Transverse colon (tissue), 4 donors: ENCODE measurements around the gene CRTAP. TPM values are rescaled to one million over a fixed set of nuclear protein-coding genes. Genes with fewer than 3 reads are reported as not detected.
"Not testable (repeated sequence)": the region's sequence is repeated elsewhere in the genome, so short reads cannot be mapped to it uniquely, and the experiment has no call there.

Source experiments
- DNase-seq: peaks from one replicate; pipeline ENCODE4 v3.0.0-alpha.2; 2019
- H3K27ac ChIP-seq, 4 donors: fragments of 200-600 bp; sonication (generic); 2 replicates each; pipeline ENCODE4 v1.5.1; 2016 to 2018; ENCODE audit warnings: inconsistent platforms in 4 of 4
- H3K27me3 ChIP-seq: fragments of 200-600 bp; sonication (generic); 2 replicates; pipeline ENCODE4 v1.5.1; 2017; ENCODE audit warnings: inconsistent platforms
- H3K36me3 ChIP-seq, 4 donors: fragments of 200-600 bp; sonication (generic); 2 replicates each; pipeline ENCODE4 v1.5.1; 2017 to 2019; ENCODE audit warnings: inconsistent platforms in 4 of 4
- H3K4me1 ChIP-seq, 4 donors: fragments of 200-600 bp; sonication (generic); 2 replicates each; pipeline ENCODE4 v1.5.1; 2017 to 2020; ENCODE audit warnings: inconsistent platforms in 4 of 4
- H3K4me3 ChIP-seq, 4 donors: fragments of 200-600 bp; sonication (generic); 1 replicate in 1 of 4; 2 replicates in 3 of 4; pipeline versions ENCODE4 v1.5.1 to v1.6.1; 2017 to 2019; ENCODE audit warnings: inconsistent platforms in 4 of 4
- H3K9me3 ChIP-seq, 2 donors: fragments of 200-600 bp; sonication (generic); 2 replicates each; pipeline ENCODE4 v1.5.1; 2017 to 2019; ENCODE audit warnings: inconsistent platforms in 2 of 2
- EP300 ChIP-seq: sonication (generic); formaldehyde crosslinking; IDR thresholded peaks from one replicate; pipeline ENCODE4 v1.6.1; 2017; ENCODE audit warnings: antibody characterized with exemption, low read depth
- POLR2A ChIP-seq: fragments of 450-650 bp; IDR thresholded peaks from one replicate; pipeline ENCODE4 v1.6.1; 2016; ENCODE audit warnings: antibody characterized with exemption, mild to moderate bottlenecking, moderate library complexity
- POLR2AphosphoS5 ChIP-seq, 3 donors: sonication (generic); formaldehyde crosslinking; IDR thresholded peaks; one replicate each; pipeline ENCODE4 v1.6.1; 2016; ENCODE audit warnings: antibody characterized with exemption in 3 of 3
- WGBS, 2 donors: methylation state at CpG; one replicate each; pipeline ENCODE4 v1.1.5; 2018; ENCODE audit warnings: low coverage in 1 of 2; 5-methylcytosine and 5-hydroxymethylcytosine counted together
- in situ Hi-C, 4 donors: fragments of 200-750 bp; cut with MboI; loops; one replicate each; pipeline versions ENCODE4 v1.15.0 to v1.15.1; 2017; ENCODE audit warnings: low sequenced_read_pairs in 3 of 4, low pct_ligation_motif_present in 1 of 4, low pct_unique_long_range_greater_than_20kb in 1 of 4
- intact Hi-C: fragments of 100-400 bp; cut with DNase I; formaldehyde crosslinking; loops from one replicate; pipeline ENCODE4 v1.15.1; 2023; ENCODE audit warnings: low total_unique reads
- total RNA-seq, 4 donors: library from RNA; depleted of rRNA; stranded (reverse); fragments of >200 nt; gene quantifications; one replicate each; pipeline ENCODE4 v1.1.0, GENCODE V29; 2016
- TF ChIP-seq, protein P1 (sequence below), 5 experiments: fragments of 200-600 bp in 3 of 5; fragments of 450-650 bp in 2 of 5; sonication (generic) in 3 of 5; IDR thresholded peaks; 1 replicate in 2 of 5; 2 replicates in 3 of 5; pipeline ENCODE4 v1.5.1; 2016 to 2017; ENCODE audit warnings: antibody characterized with exemption in 5 of 5, inconsistent platforms in 3 of 5, mild to moderate bottlenecking in 2 of 5, moderate library complexity in 1 of 5

The CRTAP gene
- total RNA-seq, 4 donors from 2014 or later, result 71.1 to 138 (median 88.8) TPM

DNA sequence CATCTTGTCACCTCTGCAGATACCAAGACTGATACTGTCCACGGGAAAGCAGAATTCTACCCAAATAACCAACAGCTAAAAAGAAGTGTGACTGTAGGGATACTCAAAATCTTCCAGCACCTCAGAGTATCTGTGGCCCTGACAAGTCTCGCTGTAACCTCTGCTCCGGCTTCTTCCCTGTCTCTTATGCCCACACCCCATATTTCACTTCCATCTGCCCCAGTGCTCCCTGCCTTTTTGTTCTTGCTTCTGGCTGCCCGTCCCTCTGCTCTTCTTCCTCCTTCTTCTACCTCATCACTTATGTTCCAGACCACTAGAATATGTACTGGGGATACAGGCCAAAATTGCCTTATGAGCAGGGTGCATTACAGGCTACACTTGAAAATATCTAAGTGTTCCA, 45.4 kb downstream of the CRTAP start:
- peaks cover 9% of the 10 kb centered on the region for H3K27me3 ChIP-seq
- TF ChIP-seq POLR2A, result no peak
- no peak for TF ChIP-seq EP300
- TF ChIP-seq POLR2AphosphoS5 (IDR thresholded peaks at IDR 0.05), result no peak
- H3K36me3 ChIP-seq, result no peaks in the 10 kb centered on the region
- H3K9me3 ChIP-seq, result no peaks in the 10 kb centered on the region
- H3K4me3 ChIP-seq, result no peak overlapping the region
- no peak for DNase-seq
- in situ Hi-C loops (no loop called here), intact Hi-C loops (no loop called here)
- no peak overlapping the region for H3K27ac ChIP-seq
- peaks cover 0 to 3% (median 0%) of the 10 kb centered on the region in 4 donors for H3K4me1 ChIP-seq
- WGBS, 2 donors, result 88% methylated on average over 4 of the region's 4 CpGs; no CpG with 5 or more reads in 1 of the 2 donors

DNA sequence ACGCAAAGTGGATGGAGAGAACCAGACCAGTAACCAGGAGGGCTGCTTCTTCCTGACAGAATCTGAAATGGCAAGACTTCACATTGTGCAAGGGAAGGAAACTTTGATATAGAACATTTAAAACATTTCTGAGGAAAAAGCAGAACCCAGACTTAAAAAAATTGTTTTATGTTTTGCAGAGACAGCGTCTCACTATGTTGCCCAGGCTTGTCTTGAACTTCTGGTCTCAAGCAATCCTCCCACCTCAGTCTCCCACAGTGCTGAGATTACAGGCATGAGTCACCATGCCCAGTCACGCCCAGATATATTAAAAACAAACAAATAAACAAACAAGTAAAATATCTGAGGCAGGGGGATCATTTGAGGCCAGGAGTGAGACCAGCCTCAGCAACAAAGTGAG, 46.2 kb downstream of the CRTAP start:
- Histone ChIP-seq H3K4me1 (peaks cover 0 to 3% (median 0%) of the 10 kb centered on the region in 4 donors), H3K27me3 (peaks cover 9% of the 10 kb centered on the region), H3K36me3 (no peaks in the 10 kb centered on the region), H3K9me3 (no peaks in the 10 kb centered on the region), H3K27ac (no peak overlapping the region), H3K4me3 (no peak overlapping the region)
- in situ Hi-C loops (no loop called here), intact Hi-C loops (no loop called here)
- TF ChIP-seq POLR2A, result no peak
- no peak for TF ChIP-seq POLR2AphosphoS5 (IDR thresholded peaks at IDR 0.05)
- WGBS, 2 donors, result 68 to 77% methylated on average over 3 of the region's 3 CpGs
- DNase-seq, result no peak

DNA sequence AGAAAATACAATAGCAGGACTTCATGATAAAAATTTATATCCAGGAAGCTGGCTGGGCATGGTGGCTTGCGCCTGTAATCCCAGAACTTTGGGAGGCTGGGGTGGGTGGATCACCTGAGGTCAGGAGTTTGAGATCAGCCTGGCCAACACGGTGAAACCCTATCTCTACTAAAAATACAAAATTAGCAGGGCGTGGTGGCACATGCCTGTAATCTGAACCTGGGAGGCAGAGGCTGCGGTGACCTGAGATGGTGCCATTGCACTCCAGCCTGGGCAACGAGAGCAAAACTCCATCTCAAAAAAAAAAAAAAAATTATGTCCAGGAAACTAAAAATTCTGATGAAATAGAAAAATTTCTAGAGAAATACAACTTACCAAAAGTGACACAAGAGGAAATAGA, 48.8 kb downstream of the CRTAP start:
- H3K36me3 ChIP-seq, H3K4me1 ChIP-seq, H3K27ac ChIP-seq, intact Hi-C loops, in situ Hi-C loops, H3K9me3 ChIP-seq, DNase-seq, H3K4me3 ChIP-seq, H3K27me3 ChIP-seq: not testable (repeated sequence)
- 64 to 80% methylated on average over 3 to 5 of the region's 5 CpGs for WGBS, 2 donors

DNA sequence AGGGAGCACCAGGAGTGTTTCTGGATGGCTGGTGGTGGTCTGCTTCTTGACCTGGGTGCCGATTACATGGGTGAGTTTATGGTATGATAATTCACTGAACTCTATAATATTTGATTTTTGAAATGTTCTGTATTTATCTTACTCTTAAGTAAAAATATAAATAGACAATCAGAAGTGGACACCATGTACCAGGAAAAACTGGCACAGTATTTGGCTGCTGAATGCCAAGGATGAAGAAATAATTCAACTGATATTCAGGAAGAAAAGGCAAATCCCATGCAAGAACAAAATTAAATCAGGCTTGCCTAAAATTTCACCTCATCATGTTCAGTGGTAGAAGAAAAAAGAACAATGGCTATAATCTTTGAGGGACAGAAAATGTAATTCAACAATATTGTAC, 51.6 kb downstream of the CRTAP start:
- no peaks in the 10 kb centered on the region for H3K9me3 ChIP-seq
- no peak for DNase-seq
- H3K4me3 ChIP-seq, result no peak overlapping the region
- H3K27ac ChIP-seq, result no peak overlapping the region
- peaks cover 9% of the 10 kb centered on the region for H3K27me3 ChIP-seq
- no peaks in the 10 kb centered on the region for H3K36me3 ChIP-seq
- 62 to 80% methylated on average over 1 of the region's 1 CpG for WGBS, 2 donors
- H3K4me1 ChIP-seq, result peaks cover 0 to 3% (median 0%) of the 10 kb centered on the region in 4 donors
- no peak for TF ChIP-seq POLR2AphosphoS5 (IDR thresholded peaks at IDR 0.05)
- TF ChIP-seq, protein P1, sequence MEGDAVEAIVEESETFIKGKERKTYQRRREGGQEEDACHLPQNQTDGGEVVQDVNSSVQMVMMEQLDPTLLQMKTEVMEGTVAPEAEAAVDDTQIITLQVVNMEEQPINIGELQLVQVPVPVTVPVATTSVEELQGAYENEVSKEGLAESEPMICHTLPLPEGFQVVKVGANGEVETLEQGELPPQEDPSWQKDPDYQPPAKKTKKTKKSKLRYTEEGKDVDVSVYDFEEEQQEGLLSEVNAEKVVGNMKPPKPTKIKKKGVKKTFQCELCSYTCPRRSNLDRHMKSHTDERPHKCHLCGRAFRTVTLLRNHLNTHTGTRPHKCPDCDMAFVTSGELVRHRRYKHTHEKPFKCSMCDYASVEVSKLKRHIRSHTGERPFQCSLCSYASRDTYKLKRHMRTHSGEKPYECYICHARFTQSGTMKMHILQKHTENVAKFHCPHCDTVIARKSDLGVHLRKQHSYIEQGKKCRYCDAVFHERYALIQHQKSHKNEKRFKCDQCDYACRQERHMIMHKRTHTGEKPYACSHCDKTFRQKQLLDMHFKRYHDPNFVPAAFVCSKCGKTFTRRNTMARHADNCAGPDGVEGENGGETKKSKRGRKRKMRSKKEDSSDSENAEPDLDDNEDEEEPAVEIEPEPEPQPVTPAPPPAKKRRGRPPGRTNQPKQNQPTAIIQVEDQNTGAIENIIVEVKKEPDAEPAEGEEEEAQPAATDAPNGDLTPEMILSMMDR (IDR thresholded peaks at IDR 0.05), result no peak
- TF ChIP-seq EP300, result no peak
- no peak for TF ChIP-seq POLR2A
- intact Hi-C loops (no loop called here), in situ Hi-C loops (no loop called here)

DNA sequence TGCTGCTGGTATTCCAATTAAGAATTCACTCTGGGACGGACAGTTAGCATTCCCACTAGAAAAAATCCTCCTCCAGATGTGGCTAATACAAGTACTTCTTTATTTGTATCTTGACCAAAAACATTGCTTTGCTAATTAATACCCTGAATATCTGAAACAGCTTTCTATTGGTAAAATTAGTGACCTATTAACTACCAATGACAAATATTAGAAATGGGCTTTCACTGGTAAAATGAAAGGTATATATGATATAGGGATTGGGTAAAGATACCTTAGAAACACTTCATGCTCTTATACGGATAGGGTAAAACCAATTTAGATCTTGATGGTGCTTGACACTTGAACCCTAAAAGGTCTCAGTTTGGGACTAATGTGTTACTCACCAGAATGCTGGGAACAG, 52.3 kb downstream of the CRTAP start:
- no peak for DNase-seq
- intact Hi-C loops (no loop called here), in situ Hi-C loops (no loop called here)
- Histone ChIP-seq H3K27ac (no peak overlapping the region), H3K27me3 (peaks cover 2% of the 10 kb centered on the region), H3K9me3 (no peaks in the 10 kb centered on the region), H3K4me1 (peaks cover 0 to 3% (median 0%) of the 10 kb centered on the region in 4 donors), H3K4me3 (no peak overlapping the region), H3K36me3 (no peaks in the 10 kb centered on the region)
- TF ChIP-seq EP300, result no peak
- no peak for TF ChIP-seq POLR2AphosphoS5 (IDR thresholded peaks at IDR 0.05)
- TF ChIP-seq, protein P1 (IDR thresholded peaks at IDR 0.05), result no peak
- TF ChIP-seq POLR2A, result no peak
- 58 to 88% methylated on average over 1 to 2 of the region's 2 CpGs for WGBS, 2 donors

DNA sequence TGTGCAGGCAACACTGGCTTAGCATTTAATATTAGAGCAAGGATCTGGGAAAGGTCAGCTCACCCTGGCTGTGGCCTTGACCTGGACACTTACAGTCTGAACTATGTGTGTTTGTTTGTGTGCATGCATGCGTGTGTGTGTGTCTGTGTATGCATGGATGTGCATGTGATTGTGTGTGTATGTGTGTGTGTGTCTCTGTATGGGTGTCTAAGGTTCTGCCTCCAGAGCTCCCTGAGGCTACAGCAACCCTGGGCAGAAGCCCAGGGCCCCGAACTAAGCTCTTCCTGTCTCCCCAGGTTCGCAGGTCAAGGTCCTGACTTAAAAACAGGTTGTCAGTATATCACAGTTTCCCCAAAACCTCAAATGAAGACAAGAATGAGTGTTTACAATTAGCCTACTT, 53.5 kb downstream of the CRTAP start:
- Histone ChIP-seq H3K27ac (no peak overlapping the region), H3K4me1 (peaks cover 0 to 3% (median 0%) of the 10 kb centered on the region in 4 donors), H3K27me3 (no peaks in the 10 kb centered on the region), H3K4me3 (no peak overlapping the region), H3K36me3 (no peaks in the 10 kb centered on the region), H3K9me3 (no peaks in the 10 kb centered on the region)
- TF ChIP-seq EP300, result no peak
- TF ChIP-seq, protein P1 (IDR thresholded peaks at IDR 0.05), result no peak
- no peak for TF ChIP-seq POLR2AphosphoS5 (IDR thresholded peaks at IDR 0.05)
- TF ChIP-seq POLR2A, result no peak
- intact Hi-C loops (no loop called here), in situ Hi-C loops (no loop called here)
- 76% methylated on average over 3 of the region's 3 CpGs; no CpG with 5 or more reads in 1 of the 2 donors for WGBS, 2 donors
- no peak for DNase-seq
